Type B pancreatic cell (in vitro differentiated cells): ENCODE measurements around the gene TASOR2. TPM values are rescaled to one million over a fixed set of nuclear protein-coding genes. Genes with fewer than 3 reads are reported as not detected.

Experiments used
- DNase-seq: peaks from one replicate; pipeline ENCODE4 v3.0.0; 2021; ENCODE audit warnings: mixed read lengths; ENCODE audit not compliant: unreplicated experiment; ENCODE audit errors: extremely low spot score
- H3K27ac Mint-ChIP-seq: 2 replicates; pipeline ENCODE4 v1.8.0; 2021; ENCODE audit warnings: mild to moderate bottlenecking, mixed read lengths
- H3K27me3 Mint-ChIP-seq: 2 replicates; pipeline ENCODE4 v1.8.0; 2021; ENCODE audit warnings: mixed read lengths
- H3K36me3 Mint-ChIP-seq: 2 replicates; pipeline ENCODE4 v1.8.0; 2021; ENCODE audit warnings: mixed read lengths
- H3K4me1 Mint-ChIP-seq: one replicate; pipeline ENCODE4 v1.8.0; 2021; ENCODE audit warnings: mixed read lengths; ENCODE audit not compliant: unreplicated experiment
- H3K4me3 Mint-ChIP-seq: 2 replicates; pipeline ENCODE4 v1.8.0; 2021; ENCODE audit warnings: mild to moderate bottlenecking, mixed read lengths
- H3K9me3 Mint-ChIP-seq: 2 replicates; pipeline ENCODE4 v1.8.0; 2021; ENCODE audit warnings: mixed read lengths
- CTCF ChIP-seq: fragments of 200-600 bp; sonication (generic); conservative IDR thresholded peaks from 2 replicates; pipeline ENCODE4 v1.5.0; 2021; ENCODE audit warnings: antibody characterized with exemption, mild to moderate bottlenecking
- total RNA-seq: library from RNA; stranded (reverse); gene quantifications from 2 replicates; pipeline ENCODE4 v1.2.1, GENCODE V29; 2021; ENCODE audit warnings: low replicate concordance

TASOR2 gene
- total RNA-seq, 1 donor from 2014 or later, result 70.1 TPM

DNA sequence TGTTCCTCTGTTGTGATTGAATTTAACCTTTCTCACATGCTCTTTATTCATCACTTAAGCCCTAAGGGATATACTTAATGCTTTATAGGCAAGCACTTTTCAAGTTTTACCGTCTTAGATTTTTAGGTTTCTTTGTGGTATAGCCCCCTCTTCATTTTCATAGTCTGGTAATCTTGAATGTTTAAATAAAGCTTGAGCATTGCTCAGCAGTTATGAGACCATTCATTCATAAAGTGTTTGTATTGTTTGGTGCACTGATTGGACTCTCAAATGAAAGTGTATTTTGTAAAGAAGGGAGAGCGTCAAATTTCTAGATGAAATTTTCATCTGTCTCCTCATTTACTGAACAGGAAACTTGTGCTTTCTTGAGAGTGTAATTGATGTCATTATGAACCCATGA lies 25.2 kb downstream of the TASOR2 start:
- DNase-seq, result no peak
- peaks cover 5% of the 10 kb centered on the region for H3K9me3 Mint-ChIP-seq
- no peak overlapping the region for H3K27ac Mint-ChIP-seq
- H3K4me1 Mint-ChIP-seq, result peaks cover 14% of the 10 kb centered on the region
- H3K27me3 Mint-ChIP-seq, result no peaks in the 10 kb centered on the region
- no peak overlapping the region for H3K4me3 Mint-ChIP-seq
- H3K36me3 Mint-ChIP-seq, result peaks cover 9% of the 10 kb centered on the region
- no peak for TF ChIP-seq CTCF

DNA sequence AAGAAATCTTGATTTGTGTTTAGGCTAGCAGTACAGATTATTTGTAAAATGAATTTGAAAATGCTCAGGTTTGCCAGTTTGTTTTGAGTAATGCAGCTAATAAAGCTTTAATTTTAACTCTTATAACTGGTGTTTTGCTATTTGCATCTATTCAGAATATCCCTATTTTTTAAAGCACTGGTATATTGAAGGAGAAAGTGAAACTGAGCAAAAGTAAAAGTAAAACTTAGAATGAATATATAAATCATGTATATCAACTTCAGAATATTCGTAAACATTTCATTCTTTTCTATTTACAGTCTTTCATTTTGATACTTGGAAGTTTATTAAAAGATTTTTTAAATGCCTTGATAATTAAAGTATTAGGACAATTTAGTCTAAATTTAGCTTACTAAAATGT lies 26.2 kb downstream of the TASOR2 start:
- TF ChIP-seq CTCF, result no peak
- Mint-ChIP-seq H3K4me1 (peaks cover 14% of the 10 kb centered on the region), H3K9me3 (peaks cover 9% of the 10 kb centered on the region), H3K36me3 (peaks cover 14% of the 10 kb centered on the region), H3K27me3 (no peaks in the 10 kb centered on the region), H3K27ac (no peak overlapping the region), H3K4me3 (no peak overlapping the region)
- no peak for DNase-seq

GRCh38 chr10:5711642-5712041 lies 27.0 kb downstream of the TASOR2 start:
- TF ChIP-seq CTCF, result no peak
- H3K4me3 Mint-ChIP-seq, result no peak overlapping the region
- peaks cover 9% of the 10 kb centered on the region for H3K9me3 Mint-ChIP-seq
- H3K36me3 Mint-ChIP-seq, result peaks cover 14% of the 10 kb centered on the region
- H3K27ac Mint-ChIP-seq, result peak overlapping the region; percentile 34
- DNase-seq, result no peak
- no peaks in the 10 kb centered on the region for H3K27me3 Mint-ChIP-seq
- peaks cover 14% of the 10 kb centered on the region for H3K4me1 Mint-ChIP-seq

DNA sequence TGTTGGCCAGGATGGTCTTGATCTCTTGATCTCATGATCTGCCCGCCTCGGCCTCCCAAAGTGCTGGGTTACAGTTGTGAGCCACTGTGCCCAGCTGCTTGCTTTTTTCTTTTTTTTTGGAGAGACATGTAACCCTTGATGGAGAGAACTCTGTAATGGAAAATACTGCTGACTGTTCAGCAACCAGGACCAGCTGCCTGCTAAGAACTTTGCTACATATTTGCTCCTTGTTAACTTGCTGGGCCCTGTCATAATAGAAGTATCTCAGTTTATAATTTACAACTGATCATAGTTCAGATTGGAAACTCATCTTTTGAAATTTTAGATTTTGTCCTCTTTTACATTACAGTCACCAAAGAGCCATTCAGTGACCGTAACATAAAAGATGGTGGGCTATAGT lies 34.9 kb downstream of the TASOR2 start:
- Mint-ChIP-seq H3K27ac (no peak overlapping the region), H3K9me3 (peaks cover 4% of the 10 kb centered on the region), H3K4me1 (no peaks in the 10 kb centered on the region), H3K4me3 (no peak overlapping the region), H3K27me3 (no peaks in the 10 kb centered on the region), H3K36me3 (peaks cover 23% of the 10 kb centered on the region)
- no peak for DNase-seq
- no peak for TF ChIP-seq CTCF

GRCh38 chr10:5720182-5720581 lies 35.5 kb downstream of the TASOR2 start:
- Mint-ChIP-seq H3K9me3 (peaks cover 3% of the 10 kb centered on the region), H3K27me3 (no peaks in the 10 kb centered on the region), H3K4me3 (no peak overlapping the region), H3K36me3 (peaks cover 22% of the 10 kb centered on the region), H3K27ac (no peak overlapping the region), H3K4me1 (no peaks in the 10 kb centered on the region)
- TF ChIP-seq CTCF, result no peak
- no peak for DNase-seq

- no peak overlapping the region for H3K27ac Mint-ChIP-seq
- no peak for TF ChIP-seq CTCF
- no peaks in the 10 kb centered on the region for H3K4me1 Mint-ChIP-seq
- H3K9me3 Mint-ChIP-seq, result no peaks in the 10 kb centered on the region
- H3K36me3 Mint-ChIP-seq, result peaks cover 29% of the 10 kb centered on the region
- H3K27me3 Mint-ChIP-seq, result no peaks in the 10 kb centered on the region
- no peak for DNase-seq
- no peak overlapping the region for H3K4me3 Mint-ChIP-seq
These were observed 39.1 kb downstream of the TASOR2 start for GRCh38 chr10:5723692-5724091.
